HG03060 (cell line): ENCODE data around the gene LRP10.
"Not testable (repeated sequence)": the region's sequence is repeated elsewhere in the genome, so short reads cannot be mapped to it uniquely, and the experiment has no call there.

Experiments used
- ATAC-seq: cut with Tn5 transposase; IDR thresholded peaks from one replicate; pipeline ENCODE4 v1.9.1; 2021; ENCODE audit warnings: low read depth, moderate number of reproducible peaks; ENCODE audit not compliant: unreplicated experiment

LRP10 gene

DNA sequence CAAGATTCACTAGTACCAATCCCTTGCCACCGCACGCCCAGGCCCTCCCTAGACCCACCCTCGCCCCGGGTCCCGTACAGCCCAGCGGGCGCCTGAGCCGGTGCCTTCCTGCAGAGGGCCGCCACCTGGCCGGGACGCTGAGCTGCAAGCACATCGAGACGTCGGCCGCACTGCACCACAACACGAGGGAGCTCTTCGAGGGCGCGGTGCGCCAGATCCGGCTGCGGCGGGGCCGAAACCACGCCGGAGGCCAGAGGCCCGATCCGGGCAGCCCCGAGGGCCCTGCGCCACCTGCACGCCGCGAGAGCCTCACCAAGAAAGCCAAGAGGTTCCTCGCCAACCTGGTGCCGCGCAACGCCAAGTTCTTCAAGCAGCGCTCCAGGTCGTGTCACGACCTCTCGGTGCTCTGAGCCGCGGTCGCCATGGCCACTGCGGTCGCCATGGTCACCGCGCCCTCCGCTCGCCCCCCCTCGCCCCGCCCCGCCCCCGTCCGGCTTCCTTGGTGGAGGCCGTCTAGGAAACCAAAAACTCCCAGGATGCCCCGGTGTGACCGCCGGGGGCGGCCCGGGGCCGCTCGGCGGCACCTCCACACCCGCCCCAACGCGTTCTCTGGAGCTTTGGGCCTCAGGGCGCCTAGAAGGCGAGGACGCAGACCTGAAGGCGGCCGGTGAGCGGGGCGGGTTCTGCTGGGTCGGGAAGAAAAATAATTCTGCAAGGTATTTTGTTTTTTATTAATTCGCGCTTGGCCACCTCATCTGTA, 15.1 kb downstream of the LRP10 start:
- ATAC-seq: peak; percentile 29

- peak; percentile 23 for ATAC-seq
These were observed 15.9 kb downstream of the LRP10 start for GRCh38 chr14:22887260-22887989.

- ATAC-seq: peak; percentile 35
These were observed 16.4 kb downstream of the LRP10 start for GRCh38 chr14:22887990-22888378.

GRCh38 chr14:22888662-22889061, 17.1 kb downstream of the LRP10 start:
- ATAC-seq: no peak

DNA sequence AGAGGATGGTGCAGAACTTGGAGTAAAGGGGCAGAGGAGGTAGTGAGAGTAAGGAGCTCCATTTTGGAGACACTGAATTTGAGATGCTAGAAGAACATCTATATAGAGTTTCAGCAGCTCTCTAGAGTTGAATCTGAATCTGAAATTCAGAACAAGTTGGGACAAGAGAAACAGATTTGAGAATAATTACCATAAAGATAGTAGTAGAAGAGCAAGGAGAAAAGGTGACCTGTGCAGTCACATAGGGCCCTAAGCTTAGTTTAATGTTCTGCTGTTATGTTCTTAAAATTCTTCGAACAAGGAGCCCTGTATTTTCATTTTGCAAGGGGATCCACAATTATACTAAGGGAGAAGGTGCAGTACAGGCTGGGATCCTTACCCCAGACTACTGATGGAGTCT, 18.9 kb downstream of the LRP10 start:
- no peak for ATAC-seq

- no peak for ATAC-seq
These were observed 20.9 kb downstream of the LRP10 start for GRCh38 chr14:22892488-22892887.

DNA sequence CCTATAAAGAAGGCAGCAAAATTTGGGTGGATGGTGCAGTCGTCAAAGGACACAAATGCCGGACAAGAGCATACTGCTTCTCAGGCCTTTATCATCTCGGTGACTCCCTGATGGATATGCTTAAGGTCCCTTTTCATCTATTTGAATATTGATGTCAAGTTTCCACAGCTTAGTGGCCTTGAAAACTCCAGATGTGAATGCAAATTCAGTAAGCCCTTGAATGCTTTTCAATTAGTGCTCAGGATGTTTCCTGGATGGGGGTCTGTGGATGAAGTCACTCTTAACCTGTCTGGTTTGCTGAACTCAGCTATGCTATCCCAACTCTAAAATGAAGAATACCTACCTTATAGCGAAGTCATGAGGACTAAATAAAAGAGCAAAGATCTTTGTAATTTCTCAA, 22.2 kb downstream of the LRP10 start:
- ATAC-seq: no peak

GRCh38 chr14:22895402-22895801, 23.9 kb downstream of the LRP10 start:
- ATAC-seq: no peak

DNA sequence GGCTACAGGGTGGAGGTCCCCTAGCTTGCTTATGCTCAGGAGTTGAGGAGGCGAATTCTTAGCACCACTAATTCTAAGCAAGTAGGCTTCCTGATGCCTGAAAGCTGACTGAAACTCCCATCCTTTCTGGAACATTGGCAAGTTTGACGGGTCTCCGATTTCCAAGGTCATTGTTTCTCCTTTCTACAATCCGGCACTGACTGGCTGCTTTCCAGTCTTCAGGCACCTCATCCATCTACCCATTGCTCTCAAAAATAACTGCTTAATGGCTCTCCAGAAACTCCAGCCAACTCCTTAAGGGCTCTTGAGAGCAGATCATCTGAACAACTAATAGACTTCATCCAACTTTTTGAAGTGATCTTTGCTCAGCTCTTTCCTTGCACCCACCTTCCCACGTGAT, 24.8 kb downstream of the LRP10 start:
- no peak for ATAC-seq

GRCh38 chr14:22896760-22897159, 25.2 kb downstream of the LRP10 start:
- ATAC-seq: no peak

- ATAC-seq: no peak
These were observed 25.8 kb downstream of the LRP10 start for GRCh38 chr14:22897357-22897756.

DNA sequence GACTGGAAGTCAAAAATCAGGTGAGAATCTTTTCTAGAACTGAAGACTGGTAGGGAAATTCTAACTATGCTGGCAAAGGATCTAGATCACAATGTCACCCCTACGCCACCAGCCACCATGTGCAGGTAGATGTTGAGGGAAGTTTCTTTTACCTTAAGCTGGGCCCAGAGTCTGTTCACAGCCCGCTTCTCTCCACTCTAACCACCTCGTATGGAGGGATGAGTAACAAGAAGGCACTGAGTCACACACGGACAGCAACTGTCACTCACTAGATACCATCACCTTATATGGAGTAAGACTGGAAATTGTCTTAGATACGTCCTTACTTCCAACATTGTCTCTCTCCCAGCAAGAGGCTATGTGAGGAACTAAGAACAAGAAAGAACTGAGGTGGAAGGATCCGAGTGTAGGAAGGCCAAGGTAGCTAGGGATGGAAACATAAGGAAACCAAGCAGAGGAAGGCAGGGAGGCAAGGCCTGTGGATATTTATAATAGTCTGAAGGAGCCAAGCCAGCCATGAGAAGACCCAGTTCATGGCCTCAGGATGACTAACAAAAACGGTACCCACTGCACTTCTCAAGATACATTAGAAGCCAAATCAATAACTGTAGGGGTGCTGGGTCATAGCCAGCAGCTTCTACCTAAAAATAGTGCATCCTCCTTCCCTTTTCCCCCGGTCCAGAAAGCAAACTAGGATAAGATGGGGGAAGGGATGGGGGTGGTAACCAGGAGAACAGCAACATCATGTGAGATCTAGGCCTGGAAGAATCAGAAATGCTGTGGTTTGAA, 27.0 kb downstream of the LRP10 start:
- ATAC-seq: no peak

DNA sequence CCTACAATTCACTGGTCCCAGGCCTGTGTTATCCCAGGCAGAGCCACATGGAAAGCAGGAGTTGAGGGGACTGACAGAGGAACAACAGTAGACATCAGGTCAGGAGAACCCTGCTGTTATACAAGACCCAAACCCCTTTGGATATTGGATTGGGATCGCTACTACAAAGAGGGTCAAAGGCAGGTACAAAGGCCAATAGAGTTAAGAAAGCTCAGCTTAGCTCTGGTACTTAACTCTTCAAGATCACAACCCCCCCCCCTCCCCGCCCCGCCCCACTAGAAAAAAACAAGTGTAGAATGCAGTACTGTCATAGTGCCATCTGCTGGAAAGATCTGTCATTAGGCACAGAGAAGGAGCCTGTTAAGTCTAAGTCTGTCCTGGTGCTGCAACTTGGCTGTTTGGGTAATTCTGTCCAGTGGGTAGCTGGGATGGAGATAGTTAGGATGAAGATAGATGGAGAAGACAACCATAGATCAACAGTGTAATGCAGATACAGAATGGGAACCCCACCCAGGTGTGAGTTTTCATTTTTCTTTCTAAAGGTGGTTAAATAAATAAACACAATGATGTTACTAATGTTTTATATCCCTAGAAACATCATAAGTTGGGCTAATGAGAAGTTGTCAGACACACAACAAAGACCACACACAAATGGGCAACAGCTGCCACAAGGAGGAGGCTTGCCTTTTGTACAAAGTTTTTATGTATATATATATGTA, 28.7 kb downstream of the LRP10 start:
- ATAC-seq: no peak

DNA sequence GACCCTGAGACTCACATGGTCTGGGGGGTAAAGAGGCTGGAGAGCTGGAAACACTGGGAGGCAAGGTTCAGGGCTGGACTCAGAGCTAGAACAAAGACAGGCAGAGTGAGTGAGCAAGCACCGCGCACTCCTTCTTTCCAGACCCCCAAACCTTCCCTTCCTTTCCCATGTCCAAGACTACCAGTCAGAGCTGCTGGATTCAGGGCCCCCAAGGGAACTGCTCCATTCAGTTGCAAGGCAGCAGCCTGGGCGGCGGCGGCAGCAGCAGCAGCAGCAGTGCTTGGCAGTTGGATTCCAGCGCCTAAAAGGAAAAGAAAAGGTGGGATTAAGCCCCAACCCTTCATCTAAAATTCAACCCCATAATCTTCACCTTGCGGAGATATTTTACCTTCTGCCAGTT, 30.3 kb downstream of the LRP10 start:
- no peak for ATAC-seq

DNA sequence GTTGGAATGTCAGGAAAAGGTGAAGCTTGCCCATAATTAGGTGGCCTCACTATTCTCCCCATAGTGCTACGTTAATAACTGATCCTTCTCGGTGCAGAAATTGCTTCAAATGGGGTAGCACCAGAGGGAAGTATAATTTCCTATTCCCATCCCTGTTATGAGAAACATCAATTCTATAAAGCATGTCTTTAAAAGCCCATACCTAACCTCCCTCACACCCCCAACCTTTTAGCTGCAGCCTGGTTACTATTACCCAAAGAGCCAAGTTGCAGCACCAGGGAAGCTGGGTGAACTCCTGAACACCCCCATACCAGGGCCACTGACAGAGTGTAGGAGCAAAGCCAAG, 32.2 kb downstream of the LRP10 start:
- no peak for ATAC-seq

- ATAC-seq: no peak
These were observed 34.1 kb downstream of the LRP10 start for GRCh38 chr14:22905627-22906026.

DNA sequence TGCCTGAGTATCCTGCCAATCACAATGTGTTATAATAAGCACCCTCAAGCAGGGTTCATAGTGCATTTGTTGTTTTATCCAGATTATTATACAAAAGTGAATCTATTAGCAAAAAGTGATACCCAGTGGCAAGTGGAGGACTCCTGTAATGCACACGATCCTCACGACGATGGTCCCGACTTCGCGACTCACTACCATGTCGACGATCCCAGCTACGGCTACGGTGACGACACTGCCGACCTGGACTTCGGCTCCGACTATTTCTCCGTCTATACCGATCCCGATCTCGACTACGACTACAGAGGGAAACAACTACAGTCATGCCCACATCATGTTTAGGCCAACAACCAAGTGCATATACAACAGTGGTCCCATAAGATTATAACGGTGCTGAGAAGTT, 34.5 kb downstream of the LRP10 start:
- no peak for ATAC-seq

DNA sequence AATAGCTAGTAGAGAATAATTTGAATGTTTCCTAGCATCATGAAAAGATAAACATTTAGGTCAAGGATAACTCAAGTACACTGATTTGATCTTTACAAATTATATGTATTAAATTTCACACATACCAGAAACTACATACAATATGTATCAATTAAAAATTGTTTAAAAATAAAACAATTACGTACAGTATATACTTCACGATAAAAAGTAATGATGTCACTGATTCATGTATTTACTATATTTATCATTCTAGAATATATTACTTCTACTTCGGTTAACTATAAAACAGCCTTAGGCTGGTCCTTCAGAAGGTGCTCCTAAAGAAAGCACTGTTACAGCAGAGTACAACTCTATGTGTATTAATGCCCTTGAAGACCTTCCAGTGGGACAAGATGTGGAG, 35.9 kb downstream of the LRP10 start:
- ATAC-seq: no peak

DNA sequence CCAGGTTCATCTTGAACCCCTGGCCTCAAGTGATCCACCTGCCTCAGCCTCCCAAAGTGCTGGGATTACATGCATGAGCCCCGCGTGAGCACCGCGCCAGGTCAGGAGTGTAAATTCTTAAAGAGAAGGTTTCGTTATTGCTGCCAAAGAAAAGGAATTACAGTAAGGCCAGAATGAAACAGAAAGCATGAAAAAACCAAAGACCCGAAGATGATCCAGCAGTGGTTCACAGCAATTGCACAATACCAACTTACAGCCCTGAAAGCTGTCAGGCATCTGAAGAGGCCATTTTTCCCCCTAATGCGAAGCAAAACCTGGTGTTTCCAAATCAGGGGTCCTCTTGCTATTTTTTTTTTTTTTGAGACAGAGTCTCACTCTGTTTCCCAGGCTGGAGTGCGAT, 37.1 kb downstream of the LRP10 start:
- ATAC-seq: no peak

DNA sequence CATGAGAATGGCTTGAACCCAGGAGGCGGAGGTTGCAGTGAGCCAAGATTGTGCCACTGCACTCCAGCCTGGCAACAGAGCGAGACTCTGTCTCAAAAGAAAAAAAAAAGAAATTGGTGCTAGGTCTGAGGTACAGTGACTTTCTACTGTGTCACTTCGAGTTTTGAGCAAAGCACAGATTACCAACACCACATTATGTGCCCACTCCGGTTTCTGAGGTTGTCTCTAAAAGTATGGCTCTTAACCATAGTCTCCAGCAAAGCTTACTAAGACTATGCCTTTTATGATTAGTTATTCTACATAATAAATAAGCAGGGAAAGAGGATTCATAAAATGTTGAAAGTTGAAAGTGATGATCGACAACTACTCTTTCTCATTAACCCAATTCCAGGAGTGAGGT, 39.4 kb downstream of the LRP10 start:
- no peak for ATAC-seq

DNA sequence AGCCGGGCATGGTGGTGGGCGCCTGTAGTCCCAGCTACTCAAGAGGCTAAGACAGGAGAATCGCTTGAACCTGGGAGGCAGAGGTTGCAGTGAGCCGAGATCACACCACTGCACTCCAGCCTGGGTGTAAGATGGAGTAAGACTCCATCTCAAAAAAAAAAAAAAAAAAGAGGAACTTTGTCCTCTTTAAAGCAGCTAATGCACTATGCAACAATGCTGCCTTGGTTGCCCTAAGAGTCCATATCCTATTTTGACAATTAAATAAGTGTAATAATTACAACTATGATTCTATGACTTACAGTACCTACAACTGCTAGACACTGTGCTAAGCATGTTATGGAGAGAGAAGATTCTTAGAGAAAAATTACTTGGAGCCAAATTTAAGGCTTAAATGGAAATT, 43.3 kb downstream of the LRP10 start:
- not testable (repeated sequence) for ATAC-seq
